ENCODE data around the gene NRCAM. TPM values are rescaled to one million over a fixed set of nuclear protein-coding genes. Genes with fewer than 3 reads are reported as not detected.

NRCAM gene
- total RNA-seq, 2 experiments from 2014 or later: 3.2 to 3.8 TPM

DNA sequence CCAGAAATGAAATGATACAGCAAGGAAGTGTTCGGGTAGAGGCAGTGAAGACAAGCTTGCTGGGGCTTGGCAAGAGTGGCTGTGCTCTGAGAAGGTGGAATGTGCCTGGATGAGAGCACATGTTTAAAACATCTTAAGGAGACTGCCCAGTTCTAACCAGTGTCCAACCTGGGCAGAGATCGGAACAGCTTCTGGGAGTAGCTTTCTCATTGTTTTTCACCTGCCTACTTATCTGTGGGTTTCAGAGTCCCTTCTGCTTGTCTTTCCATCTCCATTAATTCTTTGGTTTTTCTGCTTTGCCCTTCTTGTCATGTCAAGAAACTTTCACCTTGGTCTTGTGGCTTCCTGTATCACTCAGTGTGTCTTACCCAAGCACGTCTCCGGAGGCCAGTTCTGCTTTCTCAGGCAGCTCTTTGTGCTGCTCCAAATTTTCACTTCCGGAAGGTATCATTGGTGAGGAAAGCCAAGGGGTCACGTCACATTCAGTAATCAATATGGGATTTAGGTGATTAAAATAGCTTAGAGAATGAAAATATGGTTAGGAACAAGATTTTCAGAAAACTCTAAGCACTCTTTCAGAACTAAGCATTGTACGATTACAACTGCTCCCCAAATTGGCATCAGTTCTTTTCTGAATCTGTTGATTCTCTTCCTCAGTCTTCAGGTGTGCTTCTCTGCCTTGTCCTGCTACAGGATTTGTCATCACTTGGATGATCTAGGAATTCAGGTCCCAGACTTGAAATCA lies 320.6 kb downstream of the NRCAM start:
- TF ChIP-seq CTCF (IDR thresholded peaks at IDR 0.05): no peak
- Mint-ChIP-seq H3K4me1 (ENCODE audit: low read depth) (peaks cover 30% of the 10 kb centered on the region), H3K27me3 (peaks cover 12% of the 10 kb centered on the region), H3K27ac (peak overlapping the region; percentile 96), H3K9me3 (no peaks in the 10 kb centered on the region), H3K36me3 (ENCODE audit: low read depth) (peaks cover 2% of the 10 kb centered on the region), H3K4me3 (peak overlapping the region; percentile 34)
- POLR2A ChIA-PET: interaction anchor here (0.6 to 1.1 kb wide), 3 partner anchors 10 to 159 kb away, joined by 3 read pairs; no protein-coding TSS in a partner anchor
- CTCF ChIA-PET: interaction anchor here (0.8 to 4.1 kb wide), 5 partner anchors 10 to 119 kb away, joined by 3 to 37 read pairs (median 3); no protein-coding TSS in a partner anchor
- ATAC-seq (peak; percentile 87), DNase-seq (peak; percentile 74)
- intact Hi-C loops (cut with micrococcal nuclease): no loop called here

GRCh38 chr7:108134486-108134885 lies 321.8 kb downstream of the NRCAM start:
- TF ChIP-seq CTCF (IDR thresholded peaks at IDR 0.05): no peak
- Mint-ChIP-seq H3K27ac (no peak overlapping the region), H3K9me3 (no peaks in the 10 kb centered on the region), H3K27me3 (peaks cover 5% of the 10 kb centered on the region), H3K4me3 (no peak overlapping the region), H3K36me3 (ENCODE audit: low read depth) (peaks cover 2% of the 10 kb centered on the region), H3K4me1 (ENCODE audit: low read depth) (peaks cover 28% of the 10 kb centered on the region)
- DNase-seq (no peak), ATAC-seq (no peak)
- intact Hi-C loops (cut with micrococcal nuclease): no loop called here
- ChIA-PET POLR2A (no interaction called here), CTCF (interaction anchor here (2.0 to 4.1 kb wide), 2 partner anchors 11 to 21 kb away, joined by 8 to 37 read pairs; no protein-coding TSS in a partner anchor)

GRCh38 chr7:108132551-108133265 lies 323.5 kb downstream of the NRCAM start:
- ChIA-PET POLR2A (no interaction called here), CTCF (interaction anchor here (1.0 to 3.1 kb wide), 3 partner anchors 13 to 19 kb away, joined by 3 to 19 read pairs (median 10); no protein-coding TSS in a partner anchor)
- ATAC-seq (no peak), DNase-seq (no peak)
- intact Hi-C loops (cut with micrococcal nuclease): no loop called here
- no peak for TF ChIP-seq CTCF (IDR thresholded peaks at IDR 0.05)
- peaks cover 3% of the 10 kb centered on the region for H3K27me3 Mint-ChIP-seq
- H3K27ac Mint-ChIP-seq: no peak overlapping the region
- H3K4me3 Mint-ChIP-seq: no peak overlapping the region
- peaks cover 24% of the 10 kb centered on the region for H3K4me1 Mint-ChIP-seq (ENCODE audit: low read depth)
- peaks cover 2% of the 10 kb centered on the region for H3K36me3 Mint-ChIP-seq (ENCODE audit: low read depth)
- no peaks in the 10 kb centered on the region for H3K9me3 Mint-ChIP-seq

GRCh38 chr7:108130261-108130660 lies 326.0 kb downstream of the NRCAM start, which contains the start of gene LAMB4:
LAMB4 (minus strand) TSS chr7:108130361; CDS start chr7:108123164, 7,197 bp downstream.
- no peak for TF ChIP-seq CTCF (IDR thresholded peaks at IDR 0.05)
- H3K27me3 Mint-ChIP-seq: peaks cover 3% of the 10 kb centered on the region
- H3K27ac Mint-ChIP-seq: no peak within 1 kb of the TSS
- H3K4me3 Mint-ChIP-seq: no peak within 1 kb of the TSS
- ChIA-PET CTCF (interaction anchor here (1.3 to 3.1 kb wide), 3 partner anchors 15 to 255 kb away, joined by 4 to 19 read pairs (median 6); no protein-coding TSS in a partner anchor), POLR2A (no interaction called here)
- H3K36me3 Mint-ChIP-seq (ENCODE audit: low read depth): no peaks in the 10 kb centered on the region
- intact Hi-C loops (cut with micrococcal nuclease): no loop called here
- ATAC-seq (no peak), DNase-seq (no peak)
- no peaks in the 10 kb centered on the region for H3K9me3 Mint-ChIP-seq
- H3K4me1 Mint-ChIP-seq (ENCODE audit: low read depth): peaks cover 6% of the 10 kb centered on the region
